ENCODE results near the gene ANO7.

The ANO7 gene

DNA sequence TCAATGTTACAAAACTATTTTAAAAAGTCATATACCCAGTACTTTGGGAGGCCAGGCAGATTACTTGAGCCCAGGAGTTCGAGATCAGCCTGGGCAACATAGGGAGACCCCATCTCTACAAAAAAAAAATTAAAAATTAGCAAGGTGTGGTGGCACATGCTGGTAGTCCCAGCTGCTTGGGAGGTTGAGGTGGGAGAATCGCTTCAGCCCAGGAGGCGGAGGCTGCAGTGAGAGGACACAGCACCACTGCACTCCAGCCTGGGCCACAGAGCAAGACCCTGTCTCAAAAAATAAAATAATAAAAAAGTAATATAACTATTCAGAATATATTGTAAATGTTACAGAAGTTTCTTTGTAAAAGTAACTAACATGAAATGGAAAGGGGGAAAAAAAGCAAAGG lies 41.1 kb upstream of the ANO7 start:
- Histone ChIP-seq H3K4ac (ENCODE audit: low read depth, low read length) (no peak overlapping the region), H2BK12ac (ENCODE audit: low read length) (no peak overlapping the region), H4K91ac (ENCODE audit: low read depth, low read length) (no peak overlapping the region), H2BK120ac (ENCODE audit: insufficient read depth, low read length, poor library complexity) (no peak overlapping the region), H4K8ac (ENCODE audit: low read depth, low read length) (no peak overlapping the region), H3K79me1 (ENCODE audit: low read length) (peaks cover 7% of the 10 kb centered on the region), H4K12ac (ENCODE audit: low read depth, low read length) (no peak overlapping the region), H3K4me3 (ENCODE audit: low read depth, low read length) (no peak overlapping the region), H3K79me2 (ENCODE audit: control insufficient read depth, insufficient read depth, low read length, poor library complexity) (peaks cover 5% of the 10 kb centered on the region), H2AFZ (ENCODE audit: insufficient read depth, low read length, poor library complexity) (no peak overlapping the region), H3K18ac (ENCODE audit: low read length) (no peak overlapping the region), H3K14ac (ENCODE audit: low read length) (no peak overlapping the region), H3K36me3 (ENCODE audit: control insufficient read depth in 1 of 2, insufficient read depth in 2 of 2, low read length in 2 of 2) (peaks cover 0 to 3% of the 10 kb centered on the region in 2 experiments), H2BK5ac (ENCODE audit: low read depth, low read length, poor library complexity) (no peak overlapping the region), H3K4me2 (ENCODE audit: low read length) (no peak overlapping the region), H2AK5ac (ENCODE audit: low read length) (no peak overlapping the region), H3K23ac (ENCODE audit: low read length) (no peak overlapping the region), H3K27me3 (ENCODE audit: insufficient read depth, low read length) (no peaks in the 10 kb centered on the region), H3K4me1 (ENCODE audit: control insufficient read depth in 1 of 2, insufficient read depth in 2 of 2, low read length in 2 of 2) (peaks cover 6 to 13% of the 10 kb centered on the region in 2 experiments), H3K9me3 (ENCODE audit: insufficient read depth, low read depth, low read length) (no peaks in the 10 kb centered on the region), H3K27ac (ENCODE audit: low read depth, low read length) (no peak overlapping the region), H3K9ac (ENCODE audit: low read length) (no peak overlapping the region)
- no peak for DNase-seq
- WGBS (ENCODE audit: extremely low coverage, insufficient coverage, insufficient read length), result no CpG with 5 or more reads among the region's 3 CpGs

DNA sequence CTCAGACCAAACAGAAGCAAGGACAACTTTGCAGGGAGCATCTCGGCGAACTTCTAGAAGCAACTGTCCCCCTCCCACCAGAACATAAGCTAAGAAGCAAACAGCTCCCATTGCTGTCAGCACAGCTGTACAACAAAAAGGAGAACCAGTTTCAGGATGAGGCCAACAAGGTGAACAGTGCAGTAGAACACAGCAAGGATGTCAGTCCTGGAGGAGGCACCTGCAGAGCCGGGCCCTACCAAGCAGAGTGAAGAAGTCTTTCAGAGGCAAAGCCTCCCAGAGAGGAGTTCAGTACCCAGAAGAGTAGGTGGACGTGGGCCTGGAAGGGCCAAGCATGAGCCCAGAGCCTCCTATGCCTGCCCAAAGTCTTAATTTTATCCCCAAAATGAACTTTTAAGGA lies 40.2 kb upstream of the ANO7 start:
- H3K27me3 ChIP-seq (ENCODE audit: insufficient read depth, low read length), result no peaks in the 10 kb centered on the region
- H3K27ac ChIP-seq (ENCODE audit: low read depth, low read length), result no peak overlapping the region
- no peak overlapping the region for H2AFZ ChIP-seq (ENCODE audit: insufficient read depth, low read length, poor library complexity)
- H2AK5ac ChIP-seq (ENCODE audit: low read length), result no peak overlapping the region
- no peak overlapping the region for H4K12ac ChIP-seq (ENCODE audit: low read depth, low read length)
- H4K91ac ChIP-seq (ENCODE audit: low read depth, low read length), result no peak overlapping the region
- peaks cover 6 to 13% of the 10 kb centered on the region in 2 experiments for H3K4me1 ChIP-seq (ENCODE audit: control insufficient read depth in 1 of 2, insufficient read depth in 2 of 2, low read length in 2 of 2)
- H3K4ac ChIP-seq (ENCODE audit: low read depth, low read length), result no peak overlapping the region
- peaks cover under 1 to 2% of the 10 kb centered on the region in 2 experiments for H3K36me3 ChIP-seq (ENCODE audit: control insufficient read depth in 1 of 2, insufficient read depth in 2 of 2, low read length in 2 of 2)
- H4K8ac ChIP-seq (ENCODE audit: low read depth, low read length), result no peak overlapping the region
- H3K4me3 ChIP-seq (ENCODE audit: low read depth, low read length), result no peak overlapping the region
- H2BK120ac ChIP-seq (ENCODE audit: insufficient read depth, low read length, poor library complexity), result no peak overlapping the region
- peak overlapping the region; percentile 88 for H3K4me2 ChIP-seq (ENCODE audit: low read length)
- no peak overlapping the region for H2BK5ac ChIP-seq (ENCODE audit: low read depth, low read length, poor library complexity)
- H3K18ac ChIP-seq (ENCODE audit: low read length), result no peak overlapping the region
- H3K9ac ChIP-seq (ENCODE audit: low read length), result no peak overlapping the region
- H3K79me2 ChIP-seq (ENCODE audit: control insufficient read depth, insufficient read depth, low read length, poor library complexity), result peaks cover 5% of the 10 kb centered on the region
- H3K14ac ChIP-seq (ENCODE audit: low read length), result no peak overlapping the region
- peaks cover 7% of the 10 kb centered on the region for H3K79me1 ChIP-seq (ENCODE audit: low read length)
- H3K23ac ChIP-seq (ENCODE audit: low read length), result no peak overlapping the region
- no CpG with 5 or more reads among the region's 4 CpGs for WGBS (ENCODE audit: extremely low coverage, insufficient coverage, insufficient read length)
- no peak for DNase-seq
- no peak overlapping the region for H2BK12ac ChIP-seq (ENCODE audit: low read length)
- H3K9me3 ChIP-seq (ENCODE audit: insufficient read depth, low read depth, low read length), result no peaks in the 10 kb centered on the region

DNA sequence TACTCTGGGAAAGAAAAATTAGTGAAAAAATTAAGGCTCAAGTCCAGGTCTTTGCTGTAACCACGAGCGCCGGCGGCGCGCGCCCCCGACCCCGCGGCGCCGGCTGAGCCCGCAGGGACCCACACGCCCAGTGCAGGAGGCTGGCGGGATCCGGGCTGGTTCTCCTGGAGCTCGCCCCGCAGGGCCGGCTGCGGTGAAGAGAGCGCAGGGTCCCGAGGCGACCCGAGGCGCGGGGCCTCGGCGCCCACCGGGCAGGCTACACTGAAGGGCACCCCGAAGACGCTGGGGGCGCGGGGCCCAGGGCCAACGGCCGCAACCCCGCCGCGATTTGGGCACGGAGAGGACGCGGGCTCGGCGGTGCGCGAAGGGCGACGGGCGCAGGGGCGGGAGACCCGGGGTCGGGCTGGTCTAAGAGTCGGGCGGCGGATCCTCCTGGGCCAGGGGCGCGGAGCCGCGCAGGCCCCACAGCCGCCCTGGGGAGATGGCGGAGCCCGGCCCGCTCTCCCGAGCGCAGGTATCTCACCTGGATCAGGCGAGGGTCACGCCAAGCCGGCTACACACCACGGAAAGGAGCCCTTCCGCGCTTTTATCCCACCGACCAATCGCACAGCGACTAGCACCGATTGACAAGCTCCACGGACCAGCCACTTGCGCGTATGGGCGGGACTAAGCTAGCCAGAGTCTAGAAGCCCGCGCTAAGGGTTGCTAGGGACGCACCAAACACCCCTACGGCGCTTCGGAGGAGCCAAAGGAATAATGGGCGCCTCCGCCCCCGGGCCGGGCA lies 39.4 kb upstream of the ANO7 start, which contains the start of gene PASK:
Gene PASK (minus strand): TSS at position 582 of the 784 bp plus-strand sequence. CDS start 6,440 bp downstream, outside the sequence.
- peak within 1 kb of the TSS; percentile 46 for H2BK120ac ChIP-seq (ENCODE audit: insufficient read depth, low read length, poor library complexity)
- no peaks in the 10 kb centered on the region for H3K9me3 ChIP-seq (ENCODE audit: insufficient read depth, low read depth, low read length)
- no peaks in the 10 kb centered on the region for H3K27me3 ChIP-seq (ENCODE audit: insufficient read depth, low read length)
- H2BK5ac ChIP-seq (ENCODE audit: low read depth, low read length, poor library complexity), result peak within 1 kb of the TSS; percentile 34
- H2BK12ac ChIP-seq (ENCODE audit: low read length), result no peak within 1 kb of the TSS
- H3K36me3 ChIP-seq (ENCODE audit: control insufficient read depth in 1 of 2, insufficient read depth in 2 of 2, low read length in 2 of 2), result peaks cover 5 to 7% of the 10 kb centered on the region in 2 experiments
- peak within 1 kb of the TSS; percentile 0 for H3K27ac ChIP-seq (ENCODE audit: low read depth, low read length)
- peaks cover 5% of the 10 kb centered on the region for H3K79me2 ChIP-seq (ENCODE audit: control insufficient read depth, insufficient read depth, low read length, poor library complexity)
- no CpG with 5 or more reads among the region's 88 CpGs for WGBS (ENCODE audit: extremely low coverage, insufficient coverage, insufficient read length)
- peak within 1 kb of the TSS; percentile 65 for H3K14ac ChIP-seq (ENCODE audit: low read length)
- peaks cover 7% of the 10 kb centered on the region for H3K79me1 ChIP-seq (ENCODE audit: low read length)
- H2AK5ac ChIP-seq (ENCODE audit: low read length), result no peak within 1 kb of the TSS
- H3K4me1 ChIP-seq (ENCODE audit: control insufficient read depth in 1 of 2, insufficient read depth in 2 of 2, low read length in 2 of 2), result peaks cover 6 to 13% of the 10 kb centered on the region in 2 experiments
- H3K18ac ChIP-seq (ENCODE audit: low read length), result peak within 1 kb of the TSS; percentile 37
- H4K91ac ChIP-seq (ENCODE audit: low read depth, low read length), result peak within 1 kb of the TSS; percentile 56
- no peak within 1 kb of the TSS for H3K4ac ChIP-seq (ENCODE audit: low read depth, low read length)
- no peak within 1 kb of the TSS for H3K23ac ChIP-seq (ENCODE audit: low read length)
- peak within 1 kb of the TSS; percentile 87 for H3K4me3 ChIP-seq (ENCODE audit: low read depth, low read length)
- peak within 1 kb of the TSS; percentile 74 for H4K8ac ChIP-seq (ENCODE audit: low read depth, low read length)
- DNase-seq, result peak; percentile 97 to 99
- peak within 1 kb of the TSS; percentile 57 for H3K9ac ChIP-seq (ENCODE audit: low read length)
- peak within 1 kb of the TSS; percentile 88 for H3K4me2 ChIP-seq (ENCODE audit: low read length)
- peak within 1 kb of the TSS; percentile 14 for H4K12ac ChIP-seq (ENCODE audit: low read depth, low read length)
- peak within 1 kb of the TSS; percentile 91 for H2AFZ ChIP-seq (ENCODE audit: insufficient read depth, low read length, poor library complexity)

GRCh38 chr2:241149675-241149924 lies 38.9 kb upstream of the ANO7 start:
- H4K8ac ChIP-seq (ENCODE audit: low read depth, low read length), result no peak overlapping the region
- no peak overlapping the region for H2AK5ac ChIP-seq (ENCODE audit: low read length)
- no peak overlapping the region for H3K4ac ChIP-seq (ENCODE audit: low read depth, low read length)
- H2BK12ac ChIP-seq (ENCODE audit: low read length), result no peak overlapping the region
- H3K4me3 ChIP-seq (ENCODE audit: low read depth, low read length), result peak overlapping the region; percentile 87
- no peak overlapping the region for H4K12ac ChIP-seq (ENCODE audit: low read depth, low read length)
- no CpG with 5 or more reads among the region's 23 CpGs for WGBS (ENCODE audit: extremely low coverage, insufficient coverage, insufficient read length)
- H3K27me3 ChIP-seq (ENCODE audit: insufficient read depth, low read length), result no peaks in the 10 kb centered on the region
- peaks cover 6 to 13% of the 10 kb centered on the region in 2 experiments for H3K4me1 ChIP-seq (ENCODE audit: control insufficient read depth in 1 of 2, insufficient read depth in 2 of 2, low read length in 2 of 2)
- no peak for DNase-seq
- no peak overlapping the region for H3K14ac ChIP-seq (ENCODE audit: low read length)
- no peak overlapping the region for H3K23ac ChIP-seq (ENCODE audit: low read length)
- H3K27ac ChIP-seq (ENCODE audit: low read depth, low read length), result peak overlapping the region; percentile 0
- peak overlapping the region; percentile 71 for H2AFZ ChIP-seq (ENCODE audit: insufficient read depth, low read length, poor library complexity)
- H4K91ac ChIP-seq (ENCODE audit: low read depth, low read length), result no peak overlapping the region
- peaks cover 5% of the 10 kb centered on the region for H3K79me2 ChIP-seq (ENCODE audit: control insufficient read depth, insufficient read depth, low read length, poor library complexity)
- no peak overlapping the region for H3K18ac ChIP-seq (ENCODE audit: low read length)
- H2BK5ac ChIP-seq (ENCODE audit: low read depth, low read length, poor library complexity), result no peak overlapping the region
- no peaks in the 10 kb centered on the region for H3K9me3 ChIP-seq (ENCODE audit: insufficient read depth, low read depth, low read length)
- H3K4me2 ChIP-seq (ENCODE audit: low read length), result peak overlapping the region; percentile 88
- no peak overlapping the region for H2BK120ac ChIP-seq (ENCODE audit: insufficient read depth, low read length, poor library complexity)
- H3K79me1 ChIP-seq (ENCODE audit: low read length), result peaks cover 7% of the 10 kb centered on the region
- H3K9ac ChIP-seq (ENCODE audit: low read length), result no peak overlapping the region
- H3K36me3 ChIP-seq (ENCODE audit: control insufficient read depth in 1 of 2, insufficient read depth in 2 of 2, low read length in 2 of 2), result peaks cover 5 to 7% of the 10 kb centered on the region in 2 experiments
